Measurements from ENCODE around the gene PDPN.
"Not testable (repeated sequence)": the region's sequence is repeated elsewhere in the genome, so short reads cannot be mapped to it uniquely, and the experiment has no call there.

GRCh38 chr1:13562981-13563380, 20.7 kb upstream of the PDPN start:
- TF ChIP-seq EZH2 (IDR thresholded peaks at IDR 0.05); POLR2AphosphoS5 (IDR thresholded peaks at IDR 0.05; ENCODE audit: borderline replicate concordance, low read depth, low read length): not testable (repeated sequence)

Measured in SK-N-MC (cell line).